HG03159 (cell line): ENCODE data around the gene ADAM22.

Experiments used
- ATAC-seq: cut with Tn5 transposase; IDR thresholded peaks from one replicate; pipeline ENCODE4 v1.9.1; 2021; ENCODE audit warnings: mild to moderate bottlenecking, moderate library complexity; ENCODE audit not compliant: unreplicated experiment

Gene ADAM22

GRCh38 chr7:88037050-88037449 is 103.0 kb downstream of the ADAM22 start:
- no peak for ATAC-seq

GRCh38 chr7:88040694-88041093 is 106.6 kb downstream of the ADAM22 start:
- no peak for ATAC-seq

- ATAC-seq: no peak
Observed at GRCh38 chr7:88041583-88041982, 107.5 kb downstream of the ADAM22 start.

- ATAC-seq: peak; percentile 43
Observed at GRCh38 chr7:88042157-88042556, 108.1 kb downstream of the ADAM22 start.

- no peak for ATAC-seq
Observed at GRCh38 chr7:88042803-88043202, 108.8 kb downstream of the ADAM22 start.

- no peak for ATAC-seq
Observed at GRCh38 chr7:88044069-88044468, 110.0 kb downstream of the ADAM22 start.

GRCh38 chr7:88046839-88047573 is 113.0 kb downstream of the ADAM22 start:
- no peak for ATAC-seq

- no peak for ATAC-seq
Observed at GRCh38 chr7:88057655-88058054, 123.6 kb downstream of the ADAM22 start.

GRCh38 chr7:88062238-88062637 is 128.2 kb downstream of the ADAM22 start:
- ATAC-seq: no peak

- no peak for ATAC-seq
Observed at GRCh38 chr7:88069093-88069492, 135.0 kb downstream of the ADAM22 start.

GRCh38 chr7:88071994-88072714 is 138.1 kb downstream of the ADAM22 start:
- peak; percentile 72 for ATAC-seq

GRCh38 chr7:88072715-88073055 is 138.6 kb downstream of the ADAM22 start:
- ATAC-seq: peak; percentile 33

- no peak for ATAC-seq
Observed at GRCh38 chr7:88073626-88074025, 139.6 kb downstream of the ADAM22 start.

GRCh38 chr7:88075216-88075615 is 141.2 kb downstream of the ADAM22 start:
- ATAC-seq: no peak

GRCh38 chr7:88083883-88084282 is 149.8 kb downstream of the ADAM22 start:
- no peak for ATAC-seq

- ATAC-seq: no peak
Observed at GRCh38 chr7:88089561-88089960, 155.5 kb downstream of the ADAM22 start.

GRCh38 chr7:88090240-88090639 is 156.2 kb downstream of the ADAM22 start:
- ATAC-seq: no peak

- peak; percentile 54 for ATAC-seq
Observed at GRCh38 chr7:88090671-88091070, 156.6 kb downstream of the ADAM22 start.

- ATAC-seq: no peak
Observed at GRCh38 chr7:88091988-88092675, 158.1 kb downstream of the ADAM22 start.

- ATAC-seq: no peak
Observed at GRCh38 chr7:88092676-88092999, 158.6 kb downstream of the ADAM22 start.

GRCh38 chr7:88101769-88102168 is 167.7 kb downstream of the ADAM22 start:
- peak; percentile 62 for ATAC-seq

- no peak for ATAC-seq
Observed at GRCh38 chr7:88102675-88103074, 168.6 kb downstream of the ADAM22 start.
